K562 (cell line): ENCODE data around the gene FBXW8.

Source experiments
- CBX5 ChIP-seq: IDR thresholded peaks from 2 replicates; pipeline ENCODE4 v1.6.1; 2014; ENCODE audit warnings: low read depth, borderline replicate concordance
- HDAC2 ChIP-seq: fragments of 450-650 bp; IDR thresholded peaks from 2 replicates; pipeline ENCODE4 v1.6.1; 2016; ENCODE audit warnings: mild to moderate bottlenecking
- NR2C1 ChIP-seq, 2 experiments: fragments of 450-650 bp; IDR thresholded peaks; 2 replicates each; pipeline ENCODE4 v1.6.1; 2017; ENCODE audit warnings: mild to moderate bottlenecking in 2 of 2, antibody characterized with exemption in 1 of 2, inconsistent platforms in 1 of 2, missing compliant biosample characterization in 1 of 2, missing genetic modification characterization in 1 of 2
- POLR2AphosphoS5 ChIP-seq: IDR thresholded peaks from 2 replicates; pipeline ENCODE4 v1.6.1; 2011; ENCODE audit warnings: mild to moderate bottlenecking, low read depth, low read length, moderate library complexity; ENCODE audit not compliant: control insufficient read depth, insufficient read depth
- SMARCA5 ChIP-seq: fragments of 450-650 bp; IDR thresholded peaks from 2 replicates; pipeline ENCODE4 v1.6.1; 2016
- SMC3 ChIP-seq: conservative IDR thresholded peaks from 2 replicates; pipeline ENCODE4 v1.6.1; 2011; ENCODE audit warnings: low read depth, low read length, improper control_type of control experiment; ENCODE audit not compliant: insufficient read depth
- WHSC1 ChIP-seq: IDR thresholded peaks from one replicate; pipeline ENCODE4 v1.6.1; 2012; ENCODE audit warnings: low read length, control low read depth, inconsistent platforms
- ZNF253 ChIP-seq: fragments of 250-450 bp; sonication (Bioruptor Pico); conservative IDR thresholded peaks from 2 replicates; pipeline ENCODE4 v1.6.1; 2021; ENCODE audit warnings: mild to moderate bottlenecking
- ZNF274 ChIP-seq: IDR thresholded peaks from 2 replicates; pipeline ENCODE4 v1.6.1; 2011; ENCODE audit warnings: low read depth, mild to moderate bottlenecking, low read length, moderate library complexity, borderline replicate concordance
- ZNF76 ChIP-seq: fragments of 250-450 bp; sonication (Bioruptor Pico); IDR thresholded peaks from 2 replicates; pipeline ENCODE4 v1.4.0; 2020; ENCODE audit warnings: mild to moderate bottlenecking, moderate library complexity, borderline replicate concordance
- TF ChIP-seq, protein P1 (sequence below): sonication (generic); formaldehyde crosslinking; IDR thresholded peaks from 2 replicates; pipeline ENCODE4 v1.5.0; 2020; ENCODE audit warnings: missing genetic modification reagents
- TF ChIP-seq, protein P2 (sequence below): sonication (generic); formaldehyde crosslinking; IDR thresholded peaks from 2 replicates; pipeline ENCODE4 v1.8.1; 2023; ENCODE audit warnings: mild to moderate bottlenecking, missing genetic modification reagents

DNA sequence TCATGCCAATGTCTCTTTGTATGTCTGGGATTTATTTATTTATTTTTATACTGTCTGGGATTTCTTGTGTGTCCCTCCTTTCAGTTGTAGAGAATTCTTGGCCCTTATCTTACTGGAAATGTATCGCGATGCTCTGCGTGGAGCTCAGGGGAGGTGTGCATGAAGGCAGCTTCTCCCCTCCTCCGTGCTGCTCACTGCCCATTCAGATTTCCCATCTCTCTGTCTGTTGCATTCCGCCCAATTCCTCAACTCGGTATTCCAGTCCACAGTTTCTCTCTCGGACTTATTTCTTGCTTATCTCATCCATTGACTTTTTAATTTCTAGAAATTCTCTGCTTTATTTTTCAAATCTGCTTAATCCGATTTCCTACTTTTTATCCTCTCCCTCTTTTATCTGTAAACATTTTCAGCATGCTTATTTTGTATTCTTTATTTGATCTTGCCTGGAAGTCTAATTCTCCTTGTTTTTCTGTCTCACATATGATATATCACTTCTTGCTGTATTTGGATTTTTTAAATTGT, 93.2 kb downstream of the FBXW8 start:
- no peak for TF ChIP-seq ZNF76 (CRISPR knock-in tag)
- no peak for TF ChIP-seq POLR2AphosphoS5
- TF ChIP-seq, protein P1, sequence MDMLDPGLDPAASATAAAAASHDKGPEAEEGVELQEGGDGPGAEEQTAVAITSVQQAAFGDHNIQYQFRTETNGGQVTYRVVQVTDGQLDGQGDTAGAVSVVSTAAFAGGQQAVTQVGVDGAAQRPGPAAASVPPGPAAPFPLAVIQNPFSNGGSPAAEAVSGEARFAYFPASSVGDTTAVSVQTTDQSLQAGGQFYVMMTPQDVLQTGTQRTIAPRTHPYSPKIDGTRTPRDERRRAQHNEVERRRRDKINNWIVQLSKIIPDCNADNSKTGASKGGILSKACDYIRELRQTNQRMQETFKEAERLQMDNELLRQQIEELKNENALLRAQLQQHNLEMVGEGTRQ (CRISPR knock-in tag): no peak
- no peak for TF ChIP-seq SMC3
- TF ChIP-seq SMARCA5: no peak
- TF ChIP-seq CBX5: no peak
- TF ChIP-seq ZNF274: no peak
- TF ChIP-seq NR2C1 (IDR thresholded peaks at IDR 0.05): no peak
- TF ChIP-seq NR2C1 (tag; IDR thresholded peaks at IDR 0.05): no peak
- TF ChIP-seq HDAC2: no peak
- no peak for TF ChIP-seq WHSC1
- no peak for TF ChIP-seq ZNF253 (CRISPR knock-in tag)
- TF ChIP-seq, protein P2, sequence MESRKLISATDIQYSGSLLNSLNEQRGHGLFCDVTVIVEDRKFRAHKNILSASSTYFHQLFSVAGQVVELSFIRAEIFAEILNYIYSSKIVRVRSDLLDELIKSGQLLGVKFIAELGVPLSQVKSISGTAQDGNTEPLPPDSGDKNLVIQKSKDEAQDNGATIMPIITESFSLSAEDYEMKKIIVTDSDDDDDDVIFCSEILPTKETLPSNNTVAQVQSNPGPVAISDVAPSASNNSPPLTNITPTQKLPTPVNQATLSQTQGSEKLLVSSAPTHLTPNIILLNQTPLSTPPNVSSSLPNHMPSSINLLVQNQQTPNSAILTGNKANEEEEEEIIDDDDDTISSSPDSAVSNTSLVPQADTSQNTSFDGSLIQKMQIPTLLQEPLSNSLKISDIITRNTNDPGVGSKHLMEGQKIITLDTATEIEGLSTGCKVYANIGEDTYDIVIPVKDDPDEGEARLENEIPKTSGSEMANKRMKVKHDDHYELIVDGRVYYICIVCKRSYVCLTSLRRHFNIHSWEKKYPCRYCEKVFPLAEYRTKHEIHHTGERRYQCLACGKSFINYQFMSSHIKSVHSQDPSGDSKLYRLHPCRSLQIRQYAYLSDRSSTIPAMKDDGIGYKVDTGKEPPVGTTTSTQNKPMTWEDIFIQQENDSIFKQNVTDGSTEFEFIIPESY (CRISPR knock-in tag): no peak
